Suprapubic skin (tissue), 4 donors: ENCODE results near the gene CAPN5. TPM values are rescaled to one million over a fixed set of nuclear protein-coding genes. Genes with fewer than 3 reads are reported as not detected.

Experiments used
- DNase-seq, 2 donors: peaks; one replicate each; pipeline ENCODE4 v3.0.0-alpha.2; 2019; ENCODE audit warnings: low spot score in 2 of 2
- H3K27ac ChIP-seq: fragments of 200-600 bp; sonication (generic); one replicate; pipeline ENCODE4 v1.5.1; 2019
- H3K27me3 ChIP-seq: fragments of 200-600 bp; sonication (generic); one replicate; pipeline ENCODE4 v1.5.1; 2019
- H3K36me3 ChIP-seq: fragments of 200-600 bp; sonication (generic); one replicate; pipeline ENCODE4 v1.5.1; 2019
- H3K4me1 ChIP-seq: fragments of 200-600 bp; sonication (generic); one replicate; pipeline ENCODE4 v1.5.1; 2019
- H3K4me3 ChIP-seq: fragments of 200-600 bp; sonication (generic); one replicate; pipeline ENCODE4 v1.5.1; 2019; ENCODE audit warnings: mild to moderate bottlenecking
- H3K9me3 ChIP-seq: fragments of 200-600 bp; sonication (generic); one replicate; pipeline ENCODE4 v1.5.1; 2019
- EP300 ChIP-seq: sonication (generic); formaldehyde crosslinking; IDR thresholded peaks from one replicate; pipeline ENCODE4 v1.6.1; 2017; ENCODE audit warnings: antibody characterized with exemption
- POLR2A ChIP-seq, 2 donors: fragments of 450-650 bp; IDR thresholded peaks; one replicate each; pipeline ENCODE4 v1.6.1; 2017; ENCODE audit warnings: antibody characterized with exemption in 2 of 2, mild to moderate bottlenecking in 2 of 2, moderate library complexity in 2 of 2
- POLR2AphosphoS5 ChIP-seq, 3 donors: sonication (generic); formaldehyde crosslinking; IDR thresholded peaks; one replicate each; pipeline ENCODE4 v1.6.1; 2017; ENCODE audit warnings: antibody characterized with exemption in 3 of 3
- WGBS: methylation state at CpG from one replicate; pipeline ENCODE4 v1.1.5; 2018; 5-methylcytosine and 5-hydroxymethylcytosine counted together
- total RNA-seq, 4 donors: library from RNA; depleted of rRNA; stranded (reverse); fragments of >200 nt; gene quantifications; one replicate each; pipeline ENCODE4 v1.1.0, GENCODE V29; 2016
- TF ChIP-seq, protein P1 (sequence below), 2 donors: fragments of 200-600 bp in 1 of 2; fragments of 450-650 bp in 1 of 2; sonication (generic) in 1 of 2; IDR thresholded peaks; one replicate each; pipeline ENCODE4 v1.5.1; 2016 to 2019; ENCODE audit warnings: antibody characterized with exemption in 2 of 2, mild to moderate bottlenecking in 1 of 2, moderate library complexity in 1 of 2

The CAPN5 gene
- total RNA-seq, 4 donors from 2014 or later, result 0.87 to 2.0 (median 1.1) TPM

DNA sequence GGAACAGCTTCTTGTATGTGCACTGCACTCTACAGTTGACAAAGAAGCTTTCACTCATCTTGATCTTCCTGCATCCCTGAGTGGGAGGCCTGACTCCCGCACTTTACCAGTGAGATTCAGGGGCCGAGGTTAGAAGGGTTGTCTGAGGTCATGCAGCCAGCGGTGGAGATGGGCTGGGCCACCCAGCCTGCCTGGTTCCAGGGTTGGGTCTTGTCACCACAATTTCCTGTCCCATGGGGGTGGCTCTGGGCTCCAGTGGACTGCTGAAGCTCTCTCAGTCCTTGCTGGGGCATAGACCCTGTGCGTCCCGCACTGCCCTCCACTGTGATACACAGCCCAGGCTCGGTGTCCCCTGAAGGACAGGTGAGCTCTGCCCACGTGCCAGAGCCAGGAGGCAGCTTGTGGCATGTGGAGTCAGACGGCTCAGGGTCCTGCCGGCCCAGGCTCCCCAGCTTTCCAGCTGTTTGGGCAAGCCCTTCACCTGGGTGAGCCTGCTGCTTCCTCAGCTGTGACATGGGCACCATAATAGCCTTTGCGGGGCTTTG lies 54.4 kb downstream of the CAPN5 start:
- Histone ChIP-seq H3K4me1 (no peaks in the 10 kb centered on the region), H3K27ac (no peak overlapping the region), H3K4me3 (no peak overlapping the region), H3K27me3 (no peaks in the 10 kb centered on the region), H3K9me3 (no peaks in the 10 kb centered on the region), H3K36me3 (peaks cover 34% of the 10 kb centered on the region)
- TF ChIP-seq, protein P1, sequence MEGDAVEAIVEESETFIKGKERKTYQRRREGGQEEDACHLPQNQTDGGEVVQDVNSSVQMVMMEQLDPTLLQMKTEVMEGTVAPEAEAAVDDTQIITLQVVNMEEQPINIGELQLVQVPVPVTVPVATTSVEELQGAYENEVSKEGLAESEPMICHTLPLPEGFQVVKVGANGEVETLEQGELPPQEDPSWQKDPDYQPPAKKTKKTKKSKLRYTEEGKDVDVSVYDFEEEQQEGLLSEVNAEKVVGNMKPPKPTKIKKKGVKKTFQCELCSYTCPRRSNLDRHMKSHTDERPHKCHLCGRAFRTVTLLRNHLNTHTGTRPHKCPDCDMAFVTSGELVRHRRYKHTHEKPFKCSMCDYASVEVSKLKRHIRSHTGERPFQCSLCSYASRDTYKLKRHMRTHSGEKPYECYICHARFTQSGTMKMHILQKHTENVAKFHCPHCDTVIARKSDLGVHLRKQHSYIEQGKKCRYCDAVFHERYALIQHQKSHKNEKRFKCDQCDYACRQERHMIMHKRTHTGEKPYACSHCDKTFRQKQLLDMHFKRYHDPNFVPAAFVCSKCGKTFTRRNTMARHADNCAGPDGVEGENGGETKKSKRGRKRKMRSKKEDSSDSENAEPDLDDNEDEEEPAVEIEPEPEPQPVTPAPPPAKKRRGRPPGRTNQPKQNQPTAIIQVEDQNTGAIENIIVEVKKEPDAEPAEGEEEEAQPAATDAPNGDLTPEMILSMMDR (IDR thresholded peaks at IDR 0.05), result no peak
- TF ChIP-seq EP300 (no peak), POLR2AphosphoS5 (IDR thresholded peaks at IDR 0.05) (no peak), POLR2A (IDR thresholded peaks at IDR 0.05) (no peak)
- 67% methylated on average over 7 of the region's 10 CpGs for WGBS
- DNase-seq, result no peak

DNA sequence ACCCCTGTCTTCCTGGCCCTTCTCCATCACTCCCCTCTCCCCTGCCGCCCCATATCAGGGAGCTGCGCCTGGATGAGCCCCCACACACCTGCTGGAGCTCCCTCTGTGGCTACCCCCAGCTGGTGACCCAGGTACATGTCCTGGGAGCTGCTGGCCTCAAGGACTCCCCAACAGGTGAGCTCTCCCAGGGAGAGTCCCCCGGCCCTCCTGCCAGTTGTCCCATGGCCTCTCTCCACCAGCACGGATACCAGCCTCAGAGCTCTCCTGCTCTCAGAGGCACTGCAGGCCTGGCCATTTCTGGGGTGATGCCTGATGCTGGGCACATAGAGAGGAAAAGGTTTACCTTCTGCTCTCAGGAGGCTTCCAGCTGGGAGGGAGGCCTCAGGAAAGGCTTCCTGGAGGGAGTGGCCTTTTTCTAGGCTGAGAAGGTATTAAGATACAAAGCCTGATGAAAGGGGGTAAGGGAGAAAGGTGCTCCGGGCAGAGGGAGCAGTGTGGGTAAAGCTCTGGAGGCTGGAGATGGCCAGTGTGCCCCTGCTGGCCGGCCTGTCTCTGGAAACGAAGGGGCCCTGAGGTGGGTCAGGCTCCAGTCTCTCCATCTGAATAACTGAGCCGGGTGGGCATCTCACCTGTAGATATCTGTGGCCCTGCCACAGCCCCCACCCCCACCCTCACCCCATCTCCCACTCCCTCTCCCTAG lies 55.3 kb downstream of the CAPN5 start:
- Histone ChIP-seq H3K27me3 (no peaks in the 10 kb centered on the region), H3K4me3 (no peak overlapping the region), H3K9me3 (no peaks in the 10 kb centered on the region), H3K36me3 (peaks cover 34% of the 10 kb centered on the region), H3K27ac (no peak overlapping the region), H3K4me1 (peaks cover 4% of the 10 kb centered on the region)
- no peak for DNase-seq
- TF ChIP-seq POLR2AphosphoS5 (IDR thresholded peaks at IDR 0.05), result no peak
- WGBS, result 95% methylated on average over 7 of the region's 8 CpGs

DNA sequence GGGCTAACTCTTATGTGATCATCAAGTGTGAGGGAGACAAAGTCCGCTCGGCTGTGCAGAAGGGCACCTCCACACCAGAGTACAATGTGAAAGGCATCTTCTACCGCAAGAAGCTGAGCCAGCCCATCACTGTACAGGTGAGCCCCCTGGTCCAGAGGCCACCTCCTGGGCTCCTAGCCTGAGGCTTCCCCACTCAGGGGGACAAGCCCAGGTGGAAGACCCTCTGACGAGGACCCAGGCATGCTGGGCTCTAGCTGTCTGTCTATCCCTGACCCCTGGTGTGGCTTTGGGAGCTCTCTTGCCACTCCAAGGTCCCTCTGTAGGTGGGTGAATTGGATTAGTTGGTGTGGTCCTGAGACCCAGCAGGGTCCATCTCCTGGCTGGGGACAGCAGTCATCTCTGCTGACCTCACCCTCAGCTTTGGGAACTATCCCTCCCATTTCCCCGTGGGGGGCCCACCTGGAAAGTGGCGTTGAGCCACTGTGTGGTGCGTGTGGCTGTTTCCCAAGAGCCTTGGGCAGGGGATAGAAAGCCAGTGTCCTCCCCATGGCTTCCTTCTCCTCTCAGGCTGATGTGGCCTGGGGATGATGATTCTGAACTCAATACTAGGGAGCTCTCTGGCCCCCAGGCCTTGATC lies 55.9 kb downstream of the CAPN5 start:
- Histone ChIP-seq H3K36me3 (peaks cover 34% of the 10 kb centered on the region), H3K4me3 (no peak overlapping the region), H3K4me1 (peaks cover 11% of the 10 kb centered on the region), H3K9me3 (no peaks in the 10 kb centered on the region), H3K27ac (no peak overlapping the region), H3K27me3 (no peaks in the 10 kb centered on the region)
- TF ChIP-seq POLR2AphosphoS5 (IDR thresholded peaks at IDR 0.05) (no peak), POLR2A (IDR thresholded peaks at IDR 0.05) (no peak), EP300 (no peak)
- TF ChIP-seq, protein P1 (IDR thresholded peaks at IDR 0.05), result no peak
- DNase-seq, result no peak
- WGBS, result 82% methylated on average over 5 of the region's 7 CpGs

DNA sequence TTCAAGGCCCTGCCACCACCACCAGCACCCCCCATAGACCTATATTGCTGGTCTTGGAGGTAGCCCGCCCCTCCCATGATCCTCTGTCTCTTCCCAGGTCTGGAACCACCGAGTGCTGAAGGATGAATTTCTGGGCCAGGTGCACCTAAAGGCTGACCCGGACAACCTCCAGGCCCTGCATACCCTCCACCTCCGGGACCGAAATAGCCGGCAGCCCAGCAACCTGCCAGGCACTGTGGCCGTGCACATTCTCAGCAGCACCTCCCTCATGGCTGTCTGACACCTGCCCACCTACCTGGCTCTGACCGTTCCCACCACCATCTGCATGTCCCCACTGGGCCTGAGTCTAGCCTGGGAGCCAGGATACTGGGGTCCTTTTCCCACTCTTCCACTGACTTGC lies 56.8 kb downstream of the CAPN5 start:
- 69% methylated on average over 3 of the region's 8 CpGs for WGBS
- Histone ChIP-seq H3K4me1 (peaks cover 19% of the 10 kb centered on the region), H3K27ac (no peak overlapping the region), H3K36me3 (peaks cover 28% of the 10 kb centered on the region), H3K27me3 (no peaks in the 10 kb centered on the region), H3K4me3 (no peak overlapping the region), H3K9me3 (no peaks in the 10 kb centered on the region)
- TF ChIP-seq, protein P1 (IDR thresholded peaks at IDR 0.05), result no peak
- TF ChIP-seq POLR2AphosphoS5 (IDR thresholded peaks at IDR 0.05), result no peak
- no peak for TF ChIP-seq EP300
- TF ChIP-seq POLR2A (IDR thresholded peaks at IDR 0.05), result no peak
- DNase-seq, result no peak

DNA sequence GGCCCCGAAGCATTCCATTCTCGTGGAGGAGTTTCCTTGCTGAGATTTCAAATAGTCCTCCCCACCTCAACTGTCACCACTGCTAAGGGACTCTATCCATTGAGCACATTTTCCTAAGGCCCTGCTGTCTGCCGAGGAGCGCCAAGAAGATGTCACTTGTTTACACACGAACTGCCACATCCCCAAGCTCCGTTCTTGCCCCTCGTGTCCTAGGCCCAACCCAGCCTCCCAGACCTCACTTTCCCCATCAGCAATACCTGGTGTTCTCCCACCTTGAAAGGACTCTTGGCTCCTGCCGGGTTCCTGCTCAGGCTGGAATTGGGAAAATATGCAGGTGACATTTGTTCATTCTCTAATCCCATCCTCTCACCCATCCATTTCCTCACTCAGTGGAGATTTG lies 57.3 kb downstream of the CAPN5 start:
- 84% methylated on average over 8 of the region's 8 CpGs for WGBS
- no peak for DNase-seq
- Histone ChIP-seq H3K27me3 (no peaks in the 10 kb centered on the region), H3K9me3 (no peaks in the 10 kb centered on the region), H3K4me1 (peaks cover 19% of the 10 kb centered on the region), H3K27ac (no peak overlapping the region), H3K4me3 (no peak overlapping the region), H3K36me3 (peaks cover 24% of the 10 kb centered on the region)
- TF ChIP-seq EP300, result no peak
- TF ChIP-seq, protein P1 (IDR thresholded peaks at IDR 0.05), result no peak
- no peak for TF ChIP-seq POLR2A (IDR thresholded peaks at IDR 0.05)
- no peak for TF ChIP-seq POLR2AphosphoS5 (IDR thresholded peaks at IDR 0.05)
